ENCODE results near the gene COMMD10.
"Not testable (repeated sequence)": the region's sequence is repeated elsewhere in the genome, so short reads cannot be mapped to it uniquely, and the experiment has no call there.

The COMMD10 gene

GRCh38 chr5:116090302-116090701, 5.5 kb downstream of the COMMD10 start:
- H3K4me3 ChIP-seq (replicated peaks in 1 of 2; ENCODE audit: low read depth in 2 of 2, low read length in 2 of 2): no peak overlapping the region
- DNase-seq (ENCODE audit: low read depth in 2 of 2): no peak
- TF ChIP-seq, protein P1, sequence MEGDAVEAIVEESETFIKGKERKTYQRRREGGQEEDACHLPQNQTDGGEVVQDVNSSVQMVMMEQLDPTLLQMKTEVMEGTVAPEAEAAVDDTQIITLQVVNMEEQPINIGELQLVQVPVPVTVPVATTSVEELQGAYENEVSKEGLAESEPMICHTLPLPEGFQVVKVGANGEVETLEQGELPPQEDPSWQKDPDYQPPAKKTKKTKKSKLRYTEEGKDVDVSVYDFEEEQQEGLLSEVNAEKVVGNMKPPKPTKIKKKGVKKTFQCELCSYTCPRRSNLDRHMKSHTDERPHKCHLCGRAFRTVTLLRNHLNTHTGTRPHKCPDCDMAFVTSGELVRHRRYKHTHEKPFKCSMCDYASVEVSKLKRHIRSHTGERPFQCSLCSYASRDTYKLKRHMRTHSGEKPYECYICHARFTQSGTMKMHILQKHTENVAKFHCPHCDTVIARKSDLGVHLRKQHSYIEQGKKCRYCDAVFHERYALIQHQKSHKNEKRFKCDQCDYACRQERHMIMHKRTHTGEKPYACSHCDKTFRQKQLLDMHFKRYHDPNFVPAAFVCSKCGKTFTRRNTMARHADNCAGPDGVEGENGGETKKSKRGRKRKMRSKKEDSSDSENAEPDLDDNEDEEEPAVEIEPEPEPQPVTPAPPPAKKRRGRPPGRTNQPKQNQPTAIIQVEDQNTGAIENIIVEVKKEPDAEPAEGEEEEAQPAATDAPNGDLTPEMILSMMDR (IDR thresholded peaks at IDR 0.05; ENCODE audit: low read depth, low read length): no peak

- DNase-seq (ENCODE audit: low read depth in 2 of 2): no peak
- no peak overlapping the region for H3K4me3 ChIP-seq (replicated peaks in 1 of 2; ENCODE audit: low read depth in 2 of 2, low read length in 2 of 2)
- TF ChIP-seq, protein P1 (IDR thresholded peaks at IDR 0.05; ENCODE audit: low read depth, low read length): no peak
These were observed 6.6 kb downstream of the COMMD10 start for GRCh38 chr5:116091416-116091815.

DNA sequence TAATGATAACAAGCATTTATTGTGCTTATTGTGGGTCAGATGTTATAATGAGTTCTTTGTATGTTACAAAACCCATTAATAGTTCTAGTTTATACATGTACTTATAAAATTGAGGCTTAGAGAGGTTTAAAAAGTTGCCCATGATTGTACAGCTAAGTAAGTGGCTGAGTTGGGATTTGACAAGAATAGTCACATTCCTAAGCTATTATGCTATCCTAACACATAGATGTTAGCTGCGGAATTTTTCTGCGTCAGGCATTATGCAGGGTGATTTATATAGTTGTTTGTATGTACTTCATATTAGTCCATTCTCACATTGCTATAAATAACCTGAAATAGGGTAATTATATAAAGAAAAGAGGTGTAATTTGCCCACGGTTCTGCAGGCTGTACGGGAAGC, 12.5 kb downstream of the COMMD10 start:
- TF ChIP-seq, protein P1 (IDR thresholded peaks at IDR 0.05; ENCODE audit: low read depth, low read length): no peak
- DNase-seq (ENCODE audit: low read depth in 2 of 2): peak in 1 of 2 donors; percentile 26
- no peak overlapping the region for H3K4me3 ChIP-seq (replicated peaks in 1 of 2; ENCODE audit: low read depth in 2 of 2, low read length in 2 of 2)

GRCh38 chr5:116098998-116099397, 14.2 kb downstream of the COMMD10 start:
- no peak for DNase-seq (ENCODE audit: low read depth in 2 of 2)
- TF ChIP-seq, protein P1 (IDR thresholded peaks at IDR 0.05; ENCODE audit: low read depth, low read length): no peak
- no peak overlapping the region for H3K4me3 ChIP-seq (replicated peaks in 1 of 2; ENCODE audit: low read depth in 2 of 2, low read length in 2 of 2)

DNA sequence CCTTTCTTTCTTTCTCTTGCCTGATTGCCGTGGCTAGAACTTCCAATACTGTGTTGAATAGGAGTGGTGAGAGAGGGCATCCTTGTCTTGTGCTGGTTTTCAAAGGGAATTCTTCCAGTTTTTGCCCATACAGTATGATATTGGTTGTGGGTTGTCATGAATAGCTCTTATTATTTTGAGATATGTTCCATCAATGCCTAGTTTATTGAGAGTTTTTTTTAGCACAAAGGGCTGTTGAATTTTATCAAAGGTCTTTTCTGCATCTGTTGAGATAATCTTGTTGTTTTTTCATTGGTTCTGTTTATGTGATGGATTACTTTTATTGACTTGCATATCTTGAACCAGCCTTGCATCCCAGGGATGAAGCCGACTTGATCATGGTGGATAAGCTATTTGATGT, 20.1 kb downstream of the COMMD10 start:
- not testable (repeated sequence) for H3K4me3 ChIP-seq (replicated peaks in 1 of 2; ENCODE audit: low read depth in 2 of 2, low read length in 2 of 2); DNase-seq (ENCODE audit: low read depth in 2 of 2)

DNA sequence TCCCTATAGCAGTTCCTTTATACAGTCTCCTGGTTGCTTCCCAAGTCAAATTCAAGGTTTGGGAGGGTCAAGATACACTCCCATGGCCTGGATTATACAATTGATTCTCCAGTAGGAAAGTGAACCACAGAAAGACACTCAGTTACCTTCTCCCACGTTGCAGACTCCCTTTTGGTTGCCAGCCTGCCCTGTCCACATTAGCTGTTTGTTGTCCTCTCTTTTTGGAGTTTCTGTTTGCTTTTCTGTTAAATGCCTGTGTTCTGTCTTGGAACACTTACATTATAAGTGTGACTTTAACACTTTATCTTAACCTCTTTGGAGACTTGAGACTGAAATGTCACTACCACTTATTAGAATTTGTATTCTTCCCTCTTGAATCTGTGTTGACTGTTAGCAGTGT, 30.3 kb downstream of the COMMD10 start:
- no peak for DNase-seq (ENCODE audit: low read depth in 2 of 2)
- no peak overlapping the region for H3K4me3 ChIP-seq (replicated peaks in 1 of 2; ENCODE audit: low read depth in 2 of 2, low read length in 2 of 2)
- TF ChIP-seq, protein P1 (IDR thresholded peaks at IDR 0.05; ENCODE audit: low read depth, low read length): no peak

DNA sequence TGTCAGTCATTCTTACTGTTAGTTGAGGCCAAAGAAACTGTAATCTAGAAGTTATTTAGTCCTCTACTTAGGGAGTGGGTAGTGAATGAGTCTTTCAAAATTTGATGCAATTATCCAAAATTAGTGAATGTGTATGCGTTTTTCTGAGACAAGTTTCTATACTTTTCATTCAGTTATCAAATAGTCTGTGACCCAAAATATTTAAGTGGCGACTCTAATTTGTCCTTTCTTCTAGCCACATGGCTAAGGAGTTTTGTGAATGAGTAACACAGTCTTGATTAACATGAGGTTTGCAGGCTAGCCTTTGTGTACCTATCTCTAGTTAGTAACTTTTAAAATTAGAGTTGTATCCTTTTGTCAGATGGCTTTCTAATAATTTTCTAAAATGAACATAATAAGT, 45.6 kb downstream of the COMMD10 start:
- H3K4me3 ChIP-seq (replicated peaks in 1 of 2; ENCODE audit: low read depth in 2 of 2, low read length in 2 of 2): no peak overlapping the region
- peak; percentile 19 to 76 for DNase-seq (ENCODE audit: low read depth in 2 of 2)
- TF ChIP-seq, protein P1 (IDR thresholded peaks at IDR 0.05; ENCODE audit: low read depth, low read length): no peak

All from cardiac fibroblast (primary cell).